Measurements from ENCODE around the gene FARP2.

Gene FARP2

DNA sequence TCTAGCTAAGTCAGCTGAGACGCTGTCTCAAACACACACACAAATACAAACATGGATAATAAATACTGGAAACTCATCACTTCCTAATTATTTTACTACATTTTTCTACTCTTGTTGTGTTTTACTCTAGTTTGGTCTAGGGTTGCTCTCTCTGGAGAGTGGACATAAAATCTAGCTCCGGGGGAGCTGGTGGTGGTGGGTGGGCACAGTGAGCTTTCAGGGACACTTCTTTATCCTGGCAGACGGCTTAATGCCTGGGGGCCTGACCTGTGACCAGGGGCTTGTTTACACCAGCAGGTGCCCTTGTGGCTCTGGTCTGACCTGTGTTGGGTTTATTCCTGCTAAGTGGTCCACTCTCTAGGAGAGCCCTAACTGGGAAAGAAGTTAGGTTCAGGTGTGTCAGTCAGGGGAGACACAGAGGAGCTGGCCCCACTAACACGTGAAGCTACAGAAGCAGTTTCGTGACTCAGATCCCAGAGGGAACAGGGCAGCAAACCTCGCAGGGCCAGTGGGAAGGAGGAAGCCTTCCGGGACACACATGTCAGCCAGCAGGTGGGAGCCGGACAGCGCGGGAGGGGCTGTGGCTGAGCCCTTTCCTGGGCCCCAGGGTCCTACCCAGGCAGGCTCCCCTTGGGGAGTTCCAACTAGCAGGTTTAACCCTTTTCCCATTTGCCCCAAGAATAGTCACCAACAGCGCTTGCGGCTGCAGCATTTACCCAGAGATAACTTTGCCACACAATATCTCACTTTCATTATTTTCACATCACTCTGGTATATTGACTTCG lies 180.0 kb downstream of the FARP2 start:
- no peak for DNase-seq

DNA sequence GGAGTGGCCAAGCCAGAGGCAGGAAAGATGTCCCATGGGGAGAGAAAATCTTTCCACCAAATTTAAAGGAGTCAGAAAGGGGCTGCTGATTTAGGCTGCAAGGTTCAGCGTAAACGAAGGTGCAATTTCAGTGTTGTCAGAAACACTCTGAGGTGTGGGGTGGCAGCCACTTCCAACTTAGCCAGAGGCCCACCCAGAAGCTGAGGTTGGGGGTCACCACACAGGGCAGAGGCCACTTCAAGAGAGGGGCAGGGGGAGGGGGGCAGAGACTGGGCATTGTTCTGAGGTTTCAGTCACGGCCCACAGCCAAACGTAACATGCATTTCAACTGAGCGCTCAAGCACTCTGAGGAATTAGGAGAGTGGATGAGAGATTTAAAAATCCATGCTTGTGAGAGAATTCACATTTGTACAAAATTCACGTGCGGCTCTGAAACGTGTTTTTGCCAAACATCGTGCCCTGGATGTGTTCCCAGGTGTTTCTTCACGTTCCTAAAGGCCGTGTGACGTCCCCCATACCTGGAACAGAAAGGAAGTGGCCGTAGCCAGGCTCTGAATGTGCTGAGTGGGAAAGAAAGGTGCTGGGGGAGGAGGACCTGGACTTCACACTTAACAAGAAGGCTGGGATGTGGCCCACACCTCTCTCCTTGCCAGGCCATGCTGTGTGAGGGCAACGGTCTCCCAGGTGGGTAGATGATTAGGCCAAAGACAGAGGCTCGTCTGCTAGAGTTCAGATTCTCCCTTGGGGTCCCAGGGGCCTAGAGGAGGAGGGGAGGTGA lies 182.9 kb downstream of the FARP2 start:
- DNase-seq = no peak

DNA sequence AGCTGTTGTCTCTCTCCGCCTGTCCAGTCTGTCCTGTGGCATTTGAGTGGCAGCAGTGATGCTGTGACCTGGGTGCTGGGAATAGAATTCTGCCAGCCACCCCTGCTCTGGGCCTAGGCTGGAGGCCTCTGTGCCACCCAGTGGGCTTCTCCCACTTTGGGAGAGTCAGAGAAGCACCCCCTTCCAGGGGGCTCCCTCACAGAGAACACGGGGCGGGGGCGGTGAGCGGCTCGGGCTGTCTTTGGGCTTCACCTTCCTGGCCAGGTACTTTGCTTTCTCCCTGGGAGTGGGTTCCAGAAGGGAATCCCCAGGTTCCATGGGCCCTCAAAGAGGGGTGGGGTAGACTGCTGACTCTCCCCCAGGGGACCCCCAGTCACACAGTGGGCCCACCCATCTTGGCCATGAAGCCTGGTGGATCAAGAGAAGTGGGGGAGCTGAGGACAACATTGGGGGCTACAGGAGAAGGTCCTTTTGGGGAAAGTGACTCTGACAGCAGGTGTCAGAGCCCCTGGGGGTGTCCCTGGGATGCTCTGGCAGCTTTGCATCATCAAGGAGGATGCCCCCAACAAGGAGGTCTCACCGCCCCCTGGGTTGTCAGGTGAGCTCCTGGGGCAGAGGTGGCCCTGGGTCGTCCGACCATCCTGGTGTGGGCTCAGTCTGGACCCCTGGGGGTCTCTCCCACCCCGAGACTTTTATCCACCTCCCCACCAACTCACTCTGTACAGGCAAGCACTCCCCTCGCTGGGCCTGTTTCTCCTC lies 183.7 kb downstream of the FARP2 start:
- DNase-seq = no peak

DNA sequence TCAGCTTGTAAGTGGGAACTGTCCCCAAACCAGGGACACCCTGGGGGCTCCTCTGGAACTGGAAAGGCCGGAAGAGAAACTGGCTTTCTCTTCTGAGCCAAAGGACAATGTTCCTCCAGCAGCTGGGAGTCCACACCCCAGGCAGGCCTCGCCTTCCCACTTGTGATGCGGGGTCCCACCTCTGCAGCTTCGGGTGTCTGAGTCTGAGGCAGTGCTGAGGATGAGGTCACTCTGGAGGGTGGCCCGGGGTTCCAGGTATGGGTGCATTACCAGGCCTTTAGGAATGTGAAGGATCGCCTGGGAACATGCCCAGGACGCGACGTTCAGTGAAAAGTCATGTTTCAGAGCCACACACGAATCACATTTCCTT lies 184.3 kb downstream of the FARP2 start:
- DNase-seq = no peak

DNA sequence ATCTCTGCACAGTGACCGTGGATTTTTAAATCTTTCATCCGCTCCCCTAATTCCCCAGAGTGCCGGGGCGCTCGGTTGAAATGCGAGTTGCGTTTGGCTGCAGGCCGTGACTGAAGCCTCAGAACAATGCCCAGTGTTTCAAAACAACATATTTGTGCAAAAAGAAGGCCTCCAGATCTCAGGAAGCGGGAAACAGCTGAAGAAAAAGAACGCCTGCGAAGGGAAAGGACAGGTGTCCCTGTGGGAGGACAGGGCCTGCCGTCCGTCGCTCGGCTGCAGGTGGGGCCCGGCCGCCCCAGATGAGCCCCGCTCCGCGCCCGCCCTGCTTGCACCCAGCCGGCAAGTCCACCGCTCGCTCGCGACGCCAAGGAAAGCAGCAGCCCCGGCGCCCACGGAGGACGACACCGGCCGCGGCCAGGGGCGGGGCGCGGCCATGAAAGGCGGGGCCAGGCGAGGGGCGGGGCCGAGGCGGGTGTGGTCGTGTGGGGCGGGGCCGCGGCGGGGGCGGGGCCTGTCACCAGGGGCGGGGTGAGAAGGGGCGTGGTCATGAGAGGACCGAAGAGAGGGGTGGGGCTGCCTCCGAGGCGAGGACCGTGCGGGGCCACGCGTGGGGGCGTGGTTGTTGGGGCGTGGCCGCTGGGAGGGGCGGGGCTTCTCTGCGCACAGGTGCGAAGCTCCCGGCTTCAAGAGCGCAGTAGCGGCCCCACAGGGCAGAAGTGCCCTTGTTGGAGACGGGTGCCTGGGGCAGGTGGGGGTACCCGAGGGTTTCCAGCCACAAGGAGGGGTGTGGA lies 184.9 kb downstream of the FARP2 start:
- DNase-seq = peak; percentile 73

DNA sequence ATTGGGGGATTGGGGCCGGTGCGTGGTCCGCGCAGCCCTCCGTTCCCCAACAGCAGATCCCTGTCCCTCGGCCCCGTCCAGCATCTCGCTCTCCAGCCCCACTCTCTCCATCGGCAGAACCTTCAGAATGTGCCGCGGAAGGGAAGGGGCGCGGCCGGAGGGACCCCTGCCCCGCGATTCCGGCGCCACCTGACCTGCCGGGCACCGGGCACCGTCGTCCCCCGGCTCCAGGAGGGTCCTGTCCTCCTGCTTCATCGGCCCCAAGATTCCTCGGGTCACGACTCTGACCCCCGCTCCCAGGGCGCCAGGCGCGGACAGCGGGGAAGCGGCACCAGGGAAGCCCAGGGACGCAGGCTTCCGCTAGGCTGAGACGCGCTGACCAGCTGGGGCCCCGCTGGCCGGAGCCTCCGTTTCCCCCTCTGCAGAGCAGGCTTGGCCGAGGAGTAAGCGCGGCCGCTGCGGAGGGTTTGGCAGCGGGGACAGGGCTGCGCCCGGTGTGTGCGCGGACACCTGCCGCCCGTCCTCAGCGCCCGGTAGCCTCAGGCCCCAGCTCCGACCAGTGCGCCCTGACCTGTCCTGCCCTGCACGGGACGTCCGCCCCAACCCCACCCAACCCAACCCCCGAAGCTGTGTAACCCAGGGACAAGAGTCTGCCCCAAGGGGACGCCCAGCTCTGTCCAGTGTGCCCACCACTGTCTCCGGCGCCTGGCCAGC lies 185.6 kb downstream of the FARP2 start:
- no peak for DNase-seq

DNA sequence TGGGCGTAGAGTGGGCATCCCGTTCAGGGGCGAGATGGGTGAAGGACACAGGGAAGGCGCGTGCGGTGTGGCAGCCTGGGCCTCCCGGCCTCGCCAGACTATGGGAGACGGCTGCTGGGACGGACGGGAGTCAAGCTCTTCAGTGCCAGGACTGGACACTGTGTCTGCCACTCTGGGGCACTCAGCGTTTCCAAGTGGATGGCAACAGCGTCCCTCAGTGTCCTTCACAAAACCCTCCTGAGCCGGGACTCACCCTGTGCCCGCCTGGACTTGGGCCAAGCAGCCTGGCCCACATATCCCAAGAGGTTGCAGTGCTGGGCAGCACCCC lies 186.2 kb downstream of the FARP2 start:
- no peak for DNase-seq
